ENCODE measurements around the gene DPP10.
"Not testable (repeated sequence)": the region's sequence is repeated elsewhere in the genome, so short reads cannot be mapped to it uniquely, and the experiment has no call there.

DPP10 gene

GRCh38 chr2:115305712-115306111 lies 863.3 kb downstream of the DPP10 start:
- DNase-seq, result no peak

GRCh38 chr2:115314119-115314518 lies 871.7 kb downstream of the DPP10 start:
- DNase-seq, result no peak

GRCh38 chr2:115327061-115327460 lies 884.6 kb downstream of the DPP10 start:
- DNase-seq, result no peak

GRCh38 chr2:115359550-115359949 lies 917.1 kb downstream of the DPP10 start:
- DNase-seq, result no peak

GRCh38 chr2:115364093-115364492 lies 921.7 kb downstream of the DPP10 start:
- DNase-seq, result no peak

- no peak for DNase-seq
These were observed 927.0 kb downstream of the DPP10 start for GRCh38 chr2:115369400-115369799.

- DNase-seq, result no peak
These were observed 932.5 kb downstream of the DPP10 start for GRCh38 chr2:115374981-115375380.

GRCh38 chr2:115384399-115384798 lies 942.0 kb downstream of the DPP10 start:
- DNase-seq, result no peak

GRCh38 chr2:115386465-115386864 lies 944.0 kb downstream of the DPP10 start:
- DNase-seq, result no peak

GRCh38 chr2:115389024-115389423 lies 946.6 kb downstream of the DPP10 start:
- DNase-seq, result no peak

GRCh38 chr2:115389898-115390565 lies 947.6 kb downstream of the DPP10 start:
- DNase-seq, result no peak

GRCh38 chr2:115396579-115396978 lies 954.1 kb downstream of the DPP10 start:
- no peak for DNase-seq

- DNase-seq, result no peak
These were observed 958.5 kb downstream of the DPP10 start for GRCh38 chr2:115400940-115401339.

- no peak for DNase-seq
These were observed 970.1 kb downstream of the DPP10 start for GRCh38 chr2:115412501-115412900.

GRCh38 chr2:115413791-115414190 lies 971.4 kb downstream of the DPP10 start:
- no peak for DNase-seq

GRCh38 chr2:115414466-115414865 lies 972.0 kb downstream of the DPP10 start:
- DNase-seq, result no peak

- DNase-seq, result no peak
These were observed 979.7 kb downstream of the DPP10 start for GRCh38 chr2:115422004-115422634.

GRCh38 chr2:115427436-115427835 lies 985.0 kb downstream of the DPP10 start:
- DNase-seq, result no peak

GRCh38 chr2:115440746-115441145 lies 998.3 kb downstream of the DPP10 start:
- DNase-seq, result not testable (repeated sequence)

GRCh38 chr2:115443539-115444185 lies 1001.2 kb downstream of the DPP10 start:
- no peak for DNase-seq

- DNase-seq, result no peak
These were observed 1017.6 kb downstream of the DPP10 start for GRCh38 chr2:115460008-115460407.

GRCh38 chr2:115480741-115481140 lies 1038.3 kb downstream of the DPP10 start:
- DNase-seq, result no peak

GRCh38 chr2:115481842-115482241 lies 1039.4 kb downstream of the DPP10 start:
- no peak for DNase-seq

GRCh38 chr2:115483666-115484065 lies 1041.2 kb downstream of the DPP10 start:
- DNase-seq, result no peak

Measured in NCI-H2081 treated with DMSO at 0.1 percent for 48 hours (cell line).